K562 (cell line): ENCODE results near the gene IP6K2. TPM values are rescaled to one million over a fixed set of nuclear protein-coding genes. Genes with fewer than 3 reads are reported as not detected.

Source experiments
- ARID2 ChIP-seq: fragments of 450-650 bp; IDR thresholded peaks from 2 replicates; pipeline ENCODE4 v1.6.1; 2017; ENCODE audit warnings: antibody characterized with exemption, mild to moderate bottlenecking
- ATF7 ChIP-seq: fragments of 450-650 bp; IDR thresholded peaks from 2 replicates; pipeline ENCODE4 v1.7.1; 2014; ENCODE audit warnings: mild to moderate bottlenecking, moderate library complexity
- CTBP1 ChIP-seq: fragments of 450-650 bp; IDR thresholded peaks from 2 replicates; pipeline ENCODE4 v1.6.1; 2016; ENCODE audit warnings: borderline replicate concordance
- EGR1 ChIP-seq: fragments of 450-650 bp; conservative IDR thresholded peaks from 2 replicates; pipeline ENCODE4 v1.6.1; 2017; ENCODE audit warnings: mild to moderate bottlenecking
- FOS ChIP-seq: IDR thresholded peaks from 3 replicates; pipeline ENCODE4 v1.6.1; 2011; ENCODE audit not compliant: insufficient read length; ENCODE audit errors: extremely low read depth
- HCFC1 ChIP-seq: IDR thresholded peaks from 2 replicates; pipeline ENCODE4 v1.6.1; 2012; ENCODE audit warnings: low read depth, low read length, improper control_type of control experiment
- KAT2B ChIP-seq: IDR thresholded peaks from one replicate; pipeline ENCODE4 v1.6.1; 2012; ENCODE audit warnings: low read depth, mild to moderate bottlenecking, control low read depth, inconsistent platforms, low read length, moderate library complexity
- MTF1 ChIP-seq: fragments of 250-450 bp; sonication (Bioruptor Pico); IDR thresholded peaks from 2 replicates; pipeline ENCODE4 v1.9.0; 2021; ENCODE audit warnings: moderate library complexity, mild to moderate bottlenecking, inconsistent platforms, borderline replicate concordance
- POLR2G ChIP-seq: fragments of 200-400 bp; formaldehyde crosslinking; IDR thresholded peaks from 2 replicates; pipeline ENCODE4 v1.6.1; 2017; ENCODE audit warnings: low read depth, mild to moderate bottlenecking, antibody characterized with exemption, low read length, moderate library complexity
- RAD21 ChIP-seq, 2 experiments: fragments of 250-450 bp in 1 of 2; fragments of 450-650 bp in 1 of 2; sonication (Bioruptor Pico) in 1 of 2; formaldehyde crosslinking in 1 of 2; IDR thresholded peaks in 1 of 2; conservative IDR thresholded peaks in 1 of 2; 2 replicates each; pipeline versions ENCODE4 v1.4.0 to v1.8.0; 2020 to 2022; ENCODE audit warnings: mild to moderate bottlenecking in 2 of 2, moderate library complexity in 1 of 2
- RFX1 ChIP-seq: fragments of 450-650 bp; IDR thresholded peaks from 2 replicates; pipeline ENCODE4 v1.6.1; 2016; ENCODE audit warnings: mild to moderate bottlenecking, moderate library complexity
- TFAM ChIP-seq: fragments of 250-450 bp; sonication (Bioruptor Pico); conservative IDR thresholded peaks from 2 replicates; pipeline ENCODE4 v1.5.0; 2021; ENCODE audit warnings: mild to moderate bottlenecking, moderate library complexity
- TOE1 ChIP-seq, 2 experiments: fragments of 450-650 bp in 1 of 2; sonication (generic) in 1 of 2; formaldehyde crosslinking in 1 of 2; IDR thresholded peaks; 2 replicates each; pipeline versions ENCODE4 v1.7.1 to v1.8.0; 2016 to 2022; ENCODE audit warnings: borderline replicate concordance in 2 of 2, mild to moderate bottlenecking in 2 of 2, antibody characterized with exemption in 1 of 2, inconsistent platforms in 1 of 2, low read depth in 1 of 2, missing genetic modification reagents in 1 of 2, moderate library complexity in 1 of 2
- XRCC3 ChIP-seq: fragments of 450-650 bp; IDR thresholded peaks from 2 replicates; pipeline ENCODE4 v1.6.1; 2017; ENCODE audit warnings: mild to moderate bottlenecking, moderate library complexity
- ZEB2 ChIP-seq: fragments of 450-650 bp; IDR thresholded peaks from 2 replicates; pipeline ENCODE4 v1.6.1; 2016
- ZKSCAN3 ChIP-seq: fragments of 250-450 bp; sonication (Bioruptor Pico); IDR thresholded peaks from 2 replicates; pipeline ENCODE4 v1.4.0; 2020
- ZNF79 ChIP-seq: fragments of 250-450 bp; sonication (Bioruptor Pico); IDR thresholded peaks from 2 replicates; pipeline ENCODE4 v1.4.0; 2020; ENCODE audit warnings: low read depth, mild to moderate bottlenecking, moderate library complexity
- polyA plus RNA-seq, 8 experiments: library from polyadenylated mRNA; depleted of rRNA in 4 of 8; stranded (reverse) in 5 of 8; unstranded in 3 of 8; fragments of >200 nt; fragmentation: Nextera tagmentation in 2 of 8; fragmentation: Illumina TruSeq in 1 of 8; extraction: Ambion mirVana in 2 of 8; extraction: Trizol in 1 of 8; gene quantifications; 2 replicates each; pipeline versions ENCODE4 v1.2.1 to v1.2.3, GENCODE V29; 2011 to 2014; ENCODE audit warnings: inconsistent platforms in 1 of 8, missing spikeins in 1 of 8
- total RNA-seq, 7 experiments: library from RNA; depleted of rRNA in 6 of 7; stranded (reverse); fragments of >200 nt in 6 of 7; fragmentation: Illumina TruSeq in 2 of 7; extraction: Trizol in 2 of 7; gene quantifications; 2 replicates each; pipeline versions ENCODE4 v1.2.1 to v1.2.3, GENCODE V29; 2011 to 2021; ENCODE audit warnings: low replicate concordance in 1 of 7
- TF ChIP-seq, protein P1 (sequence below): fragments of 200-800 bp; sonication (Bioruptor generic); IDR thresholded peaks from 2 replicates; pipeline ENCODE4 v1.6.1; 2017; ENCODE audit warnings: missing genetic modification characterization, missing compliant biosample characterization
- TF ChIP-seq, protein P2 (sequence below): sonication (generic); formaldehyde crosslinking; IDR thresholded peaks from 2 replicates; pipeline ENCODE4 v1.8.0; 2022; ENCODE audit warnings: mild to moderate bottlenecking, missing genetic modification reagents
- TF ChIP-seq, protein P3 (sequence below): sonication (generic); formaldehyde crosslinking; IDR thresholded peaks from 2 replicates; pipeline ENCODE4 v1.8.0; 2022; ENCODE audit warnings: mild to moderate bottlenecking, low read depth, missing genetic modification reagents
- TF ChIP-seq, protein P4 (sequence below): IDR thresholded peaks from 3 replicates; pipeline ENCODE4 v1.6.1; 2011; ENCODE audit warnings: borderline replicate concordance, mild to moderate bottlenecking, moderate library complexity; ENCODE audit not compliant: insufficient read length; ENCODE audit errors: extremely low read depth

IP6K2 gene
- total and polyA plus RNA-seq, 9 of the 15 experiments (the other 6 are each of a cell fraction or from before 2014, with no cell fraction given), result 19.6 to 78.1 (median 48.0) TPM

DNA sequence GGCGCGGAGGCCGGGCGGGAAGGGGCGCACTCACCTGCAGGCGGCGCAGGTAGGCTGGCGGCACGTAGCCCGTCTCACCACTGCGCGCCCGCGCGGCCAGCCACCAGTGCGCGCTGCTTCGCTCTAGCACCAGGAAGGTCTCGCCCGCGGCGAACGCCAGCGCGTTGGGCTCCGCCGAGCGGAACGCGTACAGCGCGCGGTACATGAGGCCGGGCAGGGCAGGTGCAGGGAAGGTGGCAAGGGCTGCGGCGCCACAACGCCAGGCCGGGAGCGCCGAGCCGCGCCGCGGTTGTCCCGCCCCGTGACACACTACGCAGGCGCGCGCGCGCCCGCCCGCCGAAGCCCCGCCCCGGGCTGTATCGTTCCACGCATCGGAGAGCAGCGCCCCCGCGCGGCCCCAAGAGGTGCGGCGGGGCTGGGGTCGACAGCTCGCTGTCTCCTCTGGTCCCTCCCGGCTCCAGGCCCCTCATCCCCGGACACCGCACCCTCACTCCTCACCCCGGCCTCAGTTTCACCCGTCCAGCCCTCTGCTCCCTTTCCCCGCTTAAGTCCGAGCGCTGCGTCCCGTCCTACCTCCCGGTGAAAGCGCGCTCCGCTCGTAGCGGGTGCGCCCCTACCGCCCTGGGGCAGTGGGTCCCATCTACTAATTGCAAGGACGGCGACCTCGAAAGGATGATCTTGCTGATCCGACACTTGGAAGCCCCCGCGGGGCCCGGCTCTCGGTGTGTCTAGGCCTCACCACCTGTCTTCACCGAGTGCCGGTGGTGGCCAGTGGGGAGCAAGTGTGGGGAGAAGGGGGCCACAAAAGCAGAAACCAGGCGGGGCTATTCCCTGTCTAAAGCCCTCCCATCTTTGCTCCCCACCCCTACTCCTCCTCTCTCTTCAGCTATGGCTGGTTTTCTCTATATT, 31.2 kb downstream of the IP6K2 start, which contains the start of gene NCKIPSD (continued):
- TF ChIP-seq POLR2G (peak; percentile 82), HCFC1 (0 out of 2 replicates have a peak, but pooled peaks have one; percentile 7), ARID2 (no peak), TFAM (CRISPR knock-in tag) (no peak), TOE1 (IDR thresholded peaks at IDR 0.05; ENCODE audit: borderline replicate concordance) (no peak), TOE1 (CRISPR knock-in tag; IDR thresholded peaks at IDR 0.05; ENCODE audit: borderline replicate concordance, low read depth) (no peak), KAT2B (no peak), EGR1 (no peak), ZEB2 (peak; percentile 57; the same call in 1 of the 2 replicates), ZNF79 (CRISPR knock-in tag) (no peak), RFX1 (no peak), CTBP1 (peak; percentile 96), MTF1 (CRISPR knock-in tag) (no peak), ATF7 (peak; percentile 59), FOS (no peak), XRCC3 (no peak), ZKSCAN3 (CRISPR knock-in tag) (no peak), RAD21 (CRISPR knock-in tag; conservative IDR thresholded peaks at IDR 0.05 in 1 of 2, IDR thresholded peaks at IDR 0.05 in 1 of 2) (peak; percentile 28 to 39; a peak in 3 of 4 replicates)
- TF ChIP-seq, protein P1, sequence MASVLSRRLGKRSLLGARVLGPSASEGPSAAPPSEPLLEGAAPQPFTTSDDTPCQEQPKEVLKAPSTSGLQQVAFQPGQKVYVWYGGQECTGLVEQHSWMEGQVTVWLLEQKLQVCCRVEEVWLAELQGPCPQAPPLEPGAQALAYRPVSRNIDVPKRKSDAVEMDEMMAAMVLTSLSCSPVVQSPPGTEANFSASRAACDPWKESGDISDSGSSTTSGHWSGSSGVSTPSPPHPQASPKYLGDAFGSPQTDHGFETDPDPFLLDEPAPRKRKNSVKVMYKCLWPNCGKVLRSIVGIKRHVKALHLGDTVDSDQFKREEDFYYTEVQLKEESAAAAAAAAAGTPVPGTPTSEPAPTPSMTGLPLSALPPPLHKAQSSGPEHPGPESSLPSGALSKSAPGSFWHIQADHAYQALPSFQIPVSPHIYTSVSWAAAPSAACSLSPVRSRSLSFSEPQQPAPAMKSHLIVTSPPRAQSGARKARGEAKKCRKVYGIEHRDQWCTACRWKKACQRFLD (CRISPR knock-in tag), result no peak
- TF ChIP-seq, protein P2, sequence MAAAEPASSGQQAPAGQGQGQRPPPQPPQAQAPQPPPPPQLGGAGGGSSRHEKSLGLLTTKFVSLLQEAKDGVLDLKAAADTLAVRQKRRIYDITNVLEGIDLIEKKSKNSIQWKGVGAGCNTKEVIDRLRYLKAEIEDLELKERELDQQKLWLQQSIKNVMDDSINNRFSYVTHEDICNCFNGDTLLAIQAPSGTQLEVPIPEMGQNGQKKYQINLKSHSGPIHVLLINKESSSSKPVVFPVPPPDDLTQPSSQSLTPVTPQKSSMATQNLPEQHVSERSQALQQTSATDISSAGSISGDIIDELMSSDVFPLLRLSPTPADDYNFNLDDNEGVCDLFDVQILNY, result no peak
- TF ChIP-seq, protein P3, sequence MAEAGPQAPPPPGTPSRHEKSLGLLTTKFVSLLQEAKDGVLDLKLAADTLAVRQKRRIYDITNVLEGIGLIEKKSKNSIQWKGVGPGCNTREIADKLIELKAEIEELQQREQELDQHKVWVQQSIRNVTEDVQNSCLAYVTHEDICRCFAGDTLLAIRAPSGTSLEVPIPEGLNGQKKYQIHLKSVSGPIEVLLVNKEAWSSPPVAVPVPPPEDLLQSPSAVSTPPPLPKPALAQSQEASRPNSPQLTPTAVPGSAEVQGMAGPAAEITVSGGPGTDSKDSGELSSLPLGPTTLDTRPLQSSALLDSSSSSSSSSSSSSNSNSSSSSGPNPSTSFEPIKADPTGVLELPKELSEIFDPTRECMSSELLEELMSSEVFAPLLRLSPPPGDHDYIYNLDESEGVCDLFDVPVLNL (CRISPR knock-in tag), result no peak
- TF ChIP-seq, protein P4, sequence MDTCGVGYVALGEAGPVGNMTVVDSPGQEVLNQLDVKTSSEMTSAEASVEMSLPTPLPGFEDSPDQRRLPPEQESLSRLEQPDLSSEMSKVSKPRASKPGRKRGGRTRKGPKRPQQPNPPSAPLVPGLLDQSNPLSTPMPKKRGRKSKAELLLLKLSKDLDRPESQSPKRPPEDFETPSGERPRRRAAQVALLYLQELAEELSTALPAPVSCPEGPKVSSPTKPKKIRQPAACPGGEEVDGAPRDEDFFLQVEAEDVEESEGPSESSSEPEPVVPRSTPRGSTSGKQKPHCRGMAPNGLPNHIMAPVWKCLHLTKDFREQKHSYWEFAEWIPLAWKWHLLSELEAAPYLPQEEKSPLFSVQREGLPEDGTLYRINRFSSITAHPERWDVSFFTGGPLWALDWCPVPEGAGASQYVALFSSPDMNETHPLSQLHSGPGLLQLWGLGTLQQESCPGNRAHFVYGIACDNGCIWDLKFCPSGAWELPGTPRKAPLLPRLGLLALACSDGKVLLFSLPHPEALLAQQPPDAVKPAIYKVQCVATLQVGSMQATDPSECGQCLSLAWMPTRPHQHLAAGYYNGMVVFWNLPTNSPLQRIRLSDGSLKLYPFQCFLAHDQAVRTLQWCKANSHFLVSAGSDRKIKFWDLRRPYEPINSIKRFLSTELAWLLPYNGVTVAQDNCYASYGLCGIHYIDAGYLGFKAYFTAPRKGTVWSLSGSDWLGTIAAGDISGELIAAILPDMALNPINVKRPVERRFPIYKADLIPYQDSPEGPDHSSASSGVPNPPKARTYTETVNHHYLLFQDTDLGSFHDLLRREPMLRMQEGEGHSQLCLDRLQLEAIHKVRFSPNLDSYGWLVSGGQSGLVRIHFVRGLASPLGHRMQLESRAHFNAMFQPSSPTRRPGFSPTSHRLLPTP, result no peak
